RWPE1 (cell line): ENCODE data around the gene VTI1A.

Source experiments
- CTCF ChIA-PET: fragments of 350-600 bp; sonication (Branson Sonifier 250); formaldehyde crosslinking; extraction: SDS; loops from one replicate; lab custom pipeline; 2021; lab: Yijun Ruan, JAX
- POLR2A ChIA-PET: fragments of 400-600 bp; formaldehyde crosslinking; extraction: SDS; loops from one replicate; lab custom pipeline; 2020; ENCODE audit warnings: antibody characterized with exemption; ENCODE audit not compliant: low non-redundant PET; lab: Yijun Ruan, JAX
- DNase-seq: peaks from one replicate; pipeline ENCODE4 v3.0.0; 2012; ENCODE audit warnings: low spot score
- H3K27ac ChIP-seq: fragments of 450-650 bp; 2 replicates; pipeline ENCODE4 v1.5.1; 2017
- CTCF ChIP-seq: fragments of 450-650 bp; conservative IDR thresholded peaks from 2 replicates; pipeline ENCODE4 v1.5.1; 2017; ENCODE audit warnings: low read depth, mild to moderate bottlenecking

Gene VTI1A

GRCh38 chr10:112644265-112644645 is 197.2 kb downstream of the VTI1A start:
- no peak for TF ChIP-seq CTCF
- DNase-seq = no peak
- ChIA-PET CTCF (interaction anchor here (0.6 to 0.7 kb wide), 2 partner anchors 16 to 189 kb away, joined by 3 to 5 read pairs; no protein-coding TSS in a partner anchor), POLR2A (no interaction called here)
- no peak overlapping the region for H3K27ac ChIP-seq

- TF ChIP-seq CTCF = no peak
- H3K27ac ChIP-seq = no peak overlapping the region
- ChIA-PET POLR2A (no interaction called here), CTCF (interaction anchor here (0.6 kb wide), 2 partner anchors 143 to 872 kb away, joined by 3 read pairs; no protein-coding TSS in a partner anchor)
- no peak for DNase-seq
These were observed 202.2 kb downstream of the VTI1A start for GRCh38 chr10:112649006-112649821.

- CTCF ChIA-PET = interaction anchor here (0.6 kb wide), 1 partner anchor 872 kb away, joined by 3 read pairs; no protein-coding TSS in a partner anchor
- no peak for DNase-seq
These were observed 202.8 kb downstream of the VTI1A start for GRCh38 chr10:112649822-112650152.

GRCh38 chr10:112650588-112651030 is 203.6 kb downstream of the VTI1A start:
- POLR2A ChIA-PET = no interaction called here
- no peak for TF ChIP-seq CTCF
- DNase-seq = peak; percentile 8
- CTCF ChIA-PET = interaction anchor here (0.9 kb wide), 1 partner anchor 65 kb away, joined by 4 read pairs; no protein-coding TSS in a partner anchor
- no peak overlapping the region for H3K27ac ChIP-seq

More at GRCh38 chr10:112649822-112650152, 202.8 kb downstream of the VTI1A start:
- TF ChIP-seq CTCF = no peak
- no peak overlapping the region for H3K27ac ChIP-seq
- POLR2A ChIA-PET = no interaction called here

GRCh38 chr10:112653215-112653614 is 206.2 kb downstream of the VTI1A start:
- no peak for DNase-seq
- POLR2A ChIA-PET = no interaction called here
- no peak overlapping the region for H3K27ac ChIP-seq
- no peak for TF ChIP-seq CTCF
- CTCF ChIA-PET = no interaction called here

- ChIA-PET CTCF (interaction anchor here (0.6 to 0.7 kb wide), 2 partner anchors 374 to 430 kb away, joined by 3 read pairs; no protein-coding TSS in a partner anchor), POLR2A (no interaction called here)
- no peak for TF ChIP-seq CTCF
- H3K27ac ChIP-seq = no peak overlapping the region
- no peak for DNase-seq
These were observed 206.8 kb downstream of the VTI1A start for GRCh38 chr10:112653851-112654250.
